Activated naive CD8-positive, alpha-beta T cell treated with anti-CD3 and anti-CD28 coated beads, Interleukin-2, amount 50 U/mL, for 24 hours (primary cell): Measurements from ENCODE around the gene IL6R.
A peak's percentile ranks its signal among the peaks of the same experiment; 100 is the strongest.

Experiments
- ATAC-seq: fragments of 150-1000 bp; cut with Tn5 transposase; one replicate; pipeline ENCODE4 v1.10.0; 2021
- DNase-seq: peaks from one replicate; pipeline ENCODE4 v3.0.0; 2021
- H3K27ac Mint-ChIP-seq: one replicate; pipeline ENCODE4 v1.8.0; 2021; ENCODE audit warnings: mild to moderate bottlenecking, mixed read lengths
- H3K27me3 Mint-ChIP-seq: one replicate; pipeline ENCODE4 v1.8.0; 2021; ENCODE audit warnings: mixed read lengths
- H3K36me3 Mint-ChIP-seq: one replicate; pipeline ENCODE4 v1.8.0; 2021; ENCODE audit warnings: low read depth, mixed read lengths
- H3K4me1 Mint-ChIP-seq: one replicate; pipeline ENCODE4 v1.8.0; 2021; ENCODE audit warnings: mixed read lengths
- H3K4me3 Mint-ChIP-seq: one replicate; pipeline ENCODE4 v1.8.0; 2021; ENCODE audit warnings: mild to moderate bottlenecking, moderate library complexity, mixed read lengths
- H3K9me3 Mint-ChIP-seq: one replicate; pipeline ENCODE4 v1.8.0; 2021; ENCODE audit warnings: mixed read lengths

The IL6R gene

DNA sequence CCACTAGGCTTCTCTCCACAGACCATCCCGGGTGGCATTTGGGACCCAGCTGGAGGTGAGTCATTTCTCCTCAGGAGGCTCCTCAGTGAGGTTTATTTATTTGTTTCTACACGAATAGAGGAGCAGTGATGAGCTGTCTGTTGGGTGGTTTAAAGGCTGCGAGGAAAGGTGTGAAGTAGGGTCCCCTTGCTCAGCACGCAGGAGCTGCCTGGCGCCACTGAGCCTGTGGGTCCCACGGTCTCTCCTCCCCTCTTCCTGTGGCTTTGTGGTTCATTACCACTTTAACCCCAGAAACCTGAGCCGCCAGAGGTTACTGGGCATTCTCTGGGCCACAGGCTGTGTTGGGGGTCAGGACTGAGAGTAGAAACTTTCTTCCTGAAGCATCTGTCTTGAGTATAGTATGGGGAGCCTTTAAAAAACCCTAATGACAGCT, 39.9 kb downstream of the IL6R start:
- peaks cover 10% of the 10 kb centered on the region for H3K27me3 Mint-ChIP-seq
- no peaks in the 10 kb centered on the region for H3K9me3 Mint-ChIP-seq
- H3K4me3 Mint-ChIP-seq, result no peak overlapping the region
- peaks cover 7% of the 10 kb centered on the region for H3K36me3 Mint-ChIP-seq
- peak; percentile 87 for ATAC-seq
- peak; percentile 55 for DNase-seq
- peaks cover 50% of the 10 kb centered on the region for H3K4me1 Mint-ChIP-seq
- H3K27ac Mint-ChIP-seq, result peak overlapping the region; percentile 75

DNA sequence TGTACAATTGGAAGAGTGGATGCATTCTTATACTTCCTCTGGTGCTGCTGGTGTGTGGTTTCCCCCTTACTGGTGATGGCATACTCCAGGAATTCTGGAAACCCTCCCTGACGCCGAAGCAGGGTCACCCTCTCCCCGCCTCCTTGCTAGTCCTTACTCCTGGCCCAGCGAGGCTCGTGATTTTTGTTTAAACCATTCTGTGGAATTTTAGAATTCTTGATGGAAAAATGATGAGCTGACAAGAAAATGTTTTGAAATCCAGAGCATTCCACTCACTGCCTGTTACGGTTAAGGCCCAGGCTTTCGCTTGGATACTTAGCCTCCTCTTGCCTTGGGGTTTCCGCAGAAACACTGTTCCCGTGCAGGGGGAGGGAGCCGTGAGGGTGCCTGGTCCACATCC, 41.1 kb downstream of the IL6R start:
- ATAC-seq, result no peak
- H3K27ac Mint-ChIP-seq, result no peak overlapping the region
- H3K36me3 Mint-ChIP-seq, result peaks cover 6% of the 10 kb centered on the region

DNA sequence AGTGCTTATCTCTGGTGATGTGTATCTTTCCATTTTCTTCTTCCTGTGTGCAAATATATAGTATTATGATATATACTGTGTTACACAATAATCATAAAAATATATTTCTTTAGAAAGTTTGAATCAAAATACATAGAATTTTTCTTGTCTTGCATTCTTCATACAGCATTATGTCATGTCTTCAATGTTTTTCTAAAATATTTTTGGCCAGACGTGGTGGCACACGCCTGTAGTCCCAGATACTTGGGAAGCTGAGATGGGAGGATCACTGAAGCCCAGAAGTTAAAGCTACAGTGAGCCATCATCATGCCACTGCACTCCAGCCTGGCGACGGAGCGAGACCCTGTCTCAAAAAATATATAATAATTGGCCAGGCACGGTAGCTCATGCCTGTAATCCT, 41.6 kb downstream of the IL6R start:
- DNase-seq, result no peak
- H3K4me3 Mint-ChIP-seq, result no peak overlapping the region
- no peaks in the 10 kb centered on the region for H3K9me3 Mint-ChIP-seq
- H3K4me1 Mint-ChIP-seq, result peaks cover 33% of the 10 kb centered on the region
- H3K36me3 Mint-ChIP-seq, result peaks cover 7% of the 10 kb centered on the region
- peaks cover 14% of the 10 kb centered on the region for H3K27me3 Mint-ChIP-seq
- no peak for ATAC-seq
- no peak overlapping the region for H3K27ac Mint-ChIP-seq

More for the DNA sequence above, 41.1 kb downstream of the IL6R start:
- peaks cover 38% of the 10 kb centered on the region for H3K4me1 Mint-ChIP-seq
- H3K27me3 Mint-ChIP-seq, result peaks cover 12% of the 10 kb centered on the region
- H3K4me3 Mint-ChIP-seq, result no peak overlapping the region
- no peak for DNase-seq
- H3K9me3 Mint-ChIP-seq, result no peaks in the 10 kb centered on the region

DNA sequence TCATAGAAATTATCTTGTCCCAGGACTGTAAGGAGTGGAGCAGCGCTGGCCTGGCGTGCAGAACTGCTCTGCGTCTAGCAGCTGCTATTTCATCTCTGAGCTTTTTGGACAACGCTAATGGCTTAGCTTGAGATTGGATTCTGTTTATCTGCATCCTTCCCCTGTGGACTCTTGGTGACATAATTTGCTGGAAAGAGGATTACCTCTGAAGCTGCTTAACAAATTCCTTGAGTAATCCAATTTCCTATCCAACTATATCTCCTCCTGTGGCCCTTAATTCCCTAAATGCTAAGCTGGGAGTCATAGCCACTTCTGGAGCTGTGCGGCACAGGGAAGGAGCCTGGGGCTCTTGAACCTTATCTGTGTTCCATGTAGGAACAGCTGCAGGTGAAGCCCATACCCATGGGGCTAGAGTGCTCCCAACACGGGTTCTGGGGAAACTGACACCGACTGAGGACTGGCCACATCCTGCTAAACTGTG, 43.2 kb downstream of the IL6R start:
- ATAC-seq, result no peak
- H3K27ac Mint-ChIP-seq, result no peak overlapping the region
- no peak for DNase-seq
- peaks cover 18% of the 10 kb centered on the region for H3K27me3 Mint-ChIP-seq
- no peak overlapping the region for H3K4me3 Mint-ChIP-seq
- H3K36me3 Mint-ChIP-seq, result peaks cover 13% of the 10 kb centered on the region
- peaks cover 25% of the 10 kb centered on the region for H3K4me1 Mint-ChIP-seq
- H3K9me3 Mint-ChIP-seq, result no peaks in the 10 kb centered on the region

DNA sequence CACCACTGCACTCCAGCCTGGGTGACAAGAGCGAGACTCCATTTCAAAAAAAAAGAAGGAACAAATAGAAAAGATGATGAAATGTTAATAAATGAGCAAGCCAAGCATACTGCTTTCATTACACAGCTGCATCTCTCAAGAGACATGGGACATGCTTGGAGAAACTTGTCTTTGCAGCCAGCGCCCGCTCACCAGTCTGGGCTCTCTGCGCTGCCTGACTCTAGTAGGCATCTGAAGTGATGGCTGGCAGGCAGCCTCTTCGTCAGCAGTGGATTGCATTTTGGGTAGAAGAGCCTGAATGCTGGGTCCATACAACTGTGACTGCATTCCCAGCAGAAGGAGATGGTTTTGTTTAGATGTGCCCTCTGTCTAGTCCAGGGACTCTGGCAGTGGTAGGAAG, 48.0 kb downstream of the IL6R start:
- Mint-ChIP-seq H3K27me3 (peaks cover 17% of the 10 kb centered on the region), H3K36me3 (peaks cover 24% of the 10 kb centered on the region), H3K4me1 (peaks cover 18% of the 10 kb centered on the region), H3K9me3 (no peaks in the 10 kb centered on the region), H3K4me3 (no peak overlapping the region), H3K27ac (no peak overlapping the region)
- ATAC-seq (no peak), DNase-seq (no peak)

DNA sequence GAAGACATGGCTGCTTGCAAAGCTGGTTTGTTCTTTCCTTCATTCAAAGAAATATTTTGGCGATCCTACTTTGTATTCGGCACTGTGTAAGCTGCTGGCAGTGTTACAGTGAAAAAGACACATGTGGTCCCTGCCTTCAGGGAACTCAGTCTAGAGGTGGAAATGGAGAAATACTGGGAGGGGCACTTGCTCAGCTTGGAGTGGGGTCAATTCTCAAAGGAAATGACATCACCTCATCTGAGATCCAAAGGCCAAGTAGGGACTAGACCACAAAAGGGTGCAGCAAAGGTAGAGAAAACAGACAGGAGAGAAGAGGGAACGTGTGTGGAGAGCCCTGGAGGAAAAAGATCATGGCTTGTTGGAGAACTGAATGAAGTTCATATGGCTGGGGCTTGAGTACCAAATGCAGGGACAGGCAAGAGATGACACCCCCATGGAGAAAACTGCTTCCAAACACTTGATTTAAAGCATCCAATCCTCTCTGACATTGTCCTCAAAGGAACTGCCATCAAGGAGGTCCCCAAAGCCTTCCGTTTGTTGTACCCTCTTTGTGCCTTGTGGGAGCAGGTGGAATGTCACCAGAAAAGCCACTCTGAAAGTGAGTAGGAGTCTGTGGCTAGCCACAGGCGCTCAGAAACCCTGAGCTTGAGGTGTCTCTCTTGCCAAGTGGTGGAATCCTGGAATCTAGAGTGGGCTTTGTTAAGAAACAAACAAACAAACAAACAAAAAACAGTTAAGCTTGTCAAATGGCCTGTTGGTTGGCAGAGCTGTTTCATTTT, 48.6 kb downstream of the IL6R start:
- peaks cover 18% of the 10 kb centered on the region for H3K4me1 Mint-ChIP-seq
- H3K4me3 Mint-ChIP-seq, result no peak overlapping the region
- DNase-seq (peak; percentile 34), ATAC-seq (peak; percentile 68)
- no peaks in the 10 kb centered on the region for H3K9me3 Mint-ChIP-seq
- peaks cover 24% of the 10 kb centered on the region for H3K36me3 Mint-ChIP-seq
- H3K27ac Mint-ChIP-seq, result peak overlapping the region; percentile 28
- H3K27me3 Mint-ChIP-seq, result peaks cover 17% of the 10 kb centered on the region

DNA sequence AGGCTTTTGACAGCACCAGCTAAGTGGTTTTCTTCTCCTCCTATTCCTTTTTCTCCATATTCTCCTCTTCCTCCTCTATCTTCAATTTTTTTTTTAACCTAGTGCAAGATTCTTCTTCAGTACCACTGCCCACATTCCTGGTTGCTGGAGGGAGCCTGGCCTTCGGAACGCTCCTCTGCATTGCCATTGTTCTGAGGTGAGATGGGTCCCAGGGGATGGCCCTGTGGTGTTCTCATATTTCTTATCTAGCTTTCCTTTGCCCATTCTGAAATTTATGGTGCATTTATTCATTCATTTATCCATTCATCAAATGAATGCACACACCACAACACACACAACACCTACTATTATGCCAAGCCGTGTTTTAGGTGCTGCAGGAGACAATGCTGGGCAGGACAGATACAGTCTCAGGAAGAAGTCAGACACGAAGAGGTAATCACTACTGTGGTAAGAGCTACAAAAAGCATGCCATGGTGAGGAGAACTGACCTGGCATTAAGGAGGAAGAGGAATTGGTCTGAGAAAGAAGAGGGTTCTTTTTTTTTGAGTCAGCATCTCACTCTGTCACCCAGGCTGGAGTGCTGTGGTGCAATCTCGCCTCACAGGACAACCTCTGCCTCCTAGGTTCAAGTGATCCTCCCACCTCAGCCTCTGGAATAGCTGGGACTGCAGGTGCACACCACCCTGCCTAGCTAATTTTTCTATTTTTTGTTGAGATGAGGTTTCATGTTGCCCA, 49.4 kb downstream of the IL6R start:
- H3K27me3 Mint-ChIP-seq, result peaks cover 16% of the 10 kb centered on the region
- no peaks in the 10 kb centered on the region for H3K9me3 Mint-ChIP-seq
- no peak overlapping the region for H3K27ac Mint-ChIP-seq
- H3K4me1 Mint-ChIP-seq, result peaks cover 18% of the 10 kb centered on the region
- ATAC-seq (no peak), DNase-seq (no peak)
- H3K36me3 Mint-ChIP-seq, result peaks cover 24% of the 10 kb centered on the region
- H3K4me3 Mint-ChIP-seq, result no peak overlapping the region

DNA sequence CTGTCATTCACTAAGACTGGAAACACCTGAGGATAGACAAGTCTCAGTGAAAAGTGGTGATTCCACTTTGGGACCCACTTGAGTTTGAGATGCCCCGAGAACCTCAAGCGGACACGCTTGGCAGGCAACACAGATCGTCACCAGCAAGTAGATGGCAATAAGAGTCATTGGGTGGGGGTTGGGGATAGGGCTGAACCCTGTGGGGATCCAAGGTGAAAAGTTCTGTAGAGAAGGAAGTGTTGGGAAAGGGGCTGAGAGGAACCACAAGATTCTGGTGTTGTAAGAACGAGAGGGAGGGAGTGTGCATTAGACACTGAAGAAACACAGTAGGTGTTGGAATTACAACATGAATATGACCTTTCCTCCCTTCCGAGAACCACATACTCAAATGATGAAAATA, 51.5 kb downstream of the IL6R start:
- H3K27ac Mint-ChIP-seq, result no peak overlapping the region

DNA sequence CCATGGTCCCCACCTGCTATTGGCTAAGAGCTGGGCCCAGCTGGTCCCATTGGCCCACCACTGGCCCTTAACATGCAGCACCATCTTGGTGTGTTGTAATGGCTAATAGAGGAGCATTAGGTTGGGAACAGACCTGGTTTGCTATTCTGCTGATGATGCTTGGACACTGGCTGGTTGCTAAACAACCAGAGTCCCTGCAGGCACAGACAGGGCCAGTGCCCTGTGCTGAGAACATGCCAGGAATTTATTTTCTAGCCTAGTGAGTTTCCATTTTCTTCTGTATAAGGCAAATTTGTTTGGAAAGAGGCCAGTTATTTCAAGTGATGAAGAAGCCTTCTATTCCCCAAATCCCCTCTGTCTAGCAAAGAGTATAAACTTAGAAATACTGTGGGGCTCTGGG, 53.9 kb downstream of the IL6R start:
- Mint-ChIP-seq H3K27me3 (peaks cover 4% of the 10 kb centered on the region), H3K4me3 (no peak overlapping the region), H3K27ac (no peak overlapping the region), H3K36me3 (peaks cover 10% of the 10 kb centered on the region), H3K9me3 (no peaks in the 10 kb centered on the region), H3K4me1 (peaks cover 30% of the 10 kb centered on the region)
- no peak for DNase-seq
- ATAC-seq, result no peak

More for the DNA sequence above, 51.5 kb downstream of the IL6R start:
- no peak overlapping the region for H3K4me3 Mint-ChIP-seq
- no peaks in the 10 kb centered on the region for H3K9me3 Mint-ChIP-seq
- ATAC-seq (no peak), DNase-seq (no peak)
- H3K36me3 Mint-ChIP-seq, result peaks cover 20% of the 10 kb centered on the region
- peaks cover 24% of the 10 kb centered on the region for H3K4me1 Mint-ChIP-seq
- peaks cover 12% of the 10 kb centered on the region for H3K27me3 Mint-ChIP-seq

DNA sequence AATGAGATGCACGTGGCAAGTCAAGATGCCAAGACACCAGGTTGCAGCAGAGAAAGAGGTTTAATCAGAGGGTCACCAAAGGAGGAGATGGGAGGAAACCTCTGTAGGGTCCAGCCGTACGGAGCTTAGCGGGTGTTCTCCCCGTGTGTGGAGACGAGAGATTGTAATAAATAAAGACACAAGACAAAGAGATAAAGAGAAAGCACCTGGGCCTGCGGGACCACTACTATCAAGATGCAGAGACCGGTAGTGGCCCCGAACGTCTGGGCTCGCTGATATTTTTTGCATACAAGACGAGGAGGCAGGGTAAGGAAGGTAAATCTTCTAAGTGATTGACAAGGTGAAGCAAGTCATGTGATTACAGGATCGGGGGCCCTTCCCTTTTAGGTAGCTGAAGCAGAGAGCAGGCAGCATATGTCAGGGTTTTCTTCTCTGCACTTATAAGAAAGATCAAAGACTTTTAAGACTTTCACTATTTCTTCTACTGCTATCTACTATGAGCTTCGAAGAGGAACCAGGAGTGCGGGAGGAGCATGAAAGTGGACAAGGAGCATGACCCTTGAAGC, 55.6 kb downstream of the IL6R start:
- no peaks in the 10 kb centered on the region for H3K9me3 Mint-ChIP-seq
- H3K27me3 Mint-ChIP-seq, result peaks cover 4% of the 10 kb centered on the region
- no peak for ATAC-seq
- H3K36me3 Mint-ChIP-seq, result peaks cover 8% of the 10 kb centered on the region
- H3K27ac Mint-ChIP-seq, result no peak overlapping the region
- peaks cover 39% of the 10 kb centered on the region for H3K4me1 Mint-ChIP-seq
- no peak overlapping the region for H3K4me3 Mint-ChIP-seq
- no peak for DNase-seq

DNA sequence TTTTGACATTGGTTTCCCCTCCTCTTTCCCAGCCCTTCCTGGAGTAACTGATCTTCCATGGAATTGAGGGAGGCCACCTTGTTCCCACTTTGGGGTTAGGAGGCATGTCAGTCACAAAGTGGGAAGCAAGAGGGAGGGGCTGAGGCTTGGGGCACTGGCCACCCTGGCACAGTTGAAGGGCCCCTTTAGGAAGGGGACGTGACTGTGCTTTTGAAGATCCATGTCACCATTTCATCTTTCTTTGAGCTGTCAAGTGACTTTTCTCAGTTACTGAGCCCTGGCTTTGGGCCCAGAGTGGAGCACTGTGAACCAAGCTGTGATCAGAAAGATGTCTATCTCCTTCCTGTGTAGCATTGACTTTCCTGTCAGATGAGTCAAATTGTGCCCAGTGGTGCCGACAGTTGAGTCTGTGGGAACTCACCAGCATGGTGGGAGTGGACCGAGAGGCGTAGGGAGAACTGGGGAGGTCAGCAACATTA, 58.4 kb downstream of the IL6R start:
- peak overlapping the region; percentile 43 for H3K27ac Mint-ChIP-seq
- H3K36me3 Mint-ChIP-seq, result no peaks in the 10 kb centered on the region
- ATAC-seq (peak; percentile 90), DNase-seq (peak; percentile 44)
- H3K27me3 Mint-ChIP-seq, result no peaks in the 10 kb centered on the region
- no peaks in the 10 kb centered on the region for H3K9me3 Mint-ChIP-seq
- H3K4me1 Mint-ChIP-seq, result peaks cover 62% of the 10 kb centered on the region
- peak overlapping the region; percentile 3 for H3K4me3 Mint-ChIP-seq

DNA sequence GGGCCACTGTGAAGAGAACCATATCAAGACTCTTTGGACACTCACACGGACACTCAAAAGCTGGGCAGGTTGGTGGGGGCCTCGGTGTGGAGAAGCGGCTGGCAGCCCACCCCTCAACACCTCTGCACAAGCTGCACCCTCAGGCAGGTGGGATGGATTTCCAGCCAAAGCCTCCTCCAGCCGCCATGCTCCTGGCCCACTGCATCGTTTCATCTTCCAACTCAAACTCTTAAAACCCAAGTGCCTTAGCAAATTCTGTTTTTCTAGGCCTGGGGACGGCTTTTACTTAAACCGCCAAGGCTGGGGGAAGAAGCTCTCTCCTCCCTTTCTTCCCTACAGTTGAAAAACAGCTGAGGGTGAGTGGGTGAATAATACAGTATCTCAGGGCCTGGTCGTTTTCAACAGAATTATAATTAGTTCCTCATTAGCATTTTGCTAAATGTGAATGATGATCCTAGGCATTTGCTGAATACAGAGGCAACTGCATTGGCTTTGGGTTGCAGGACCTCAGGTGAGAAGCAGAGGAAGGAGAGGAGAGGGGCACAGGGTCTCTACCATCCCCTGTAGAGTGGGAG, 60.6 kb downstream of the IL6R start:
- H3K4me3 Mint-ChIP-seq, result no peak overlapping the region
- ATAC-seq, result no peak
- H3K9me3 Mint-ChIP-seq, result no peaks in the 10 kb centered on the region
- H3K4me1 Mint-ChIP-seq, result peaks cover 59% of the 10 kb centered on the region
- no peaks in the 10 kb centered on the region for H3K27me3 Mint-ChIP-seq
- H3K36me3 Mint-ChIP-seq, result no peaks in the 10 kb centered on the region
- no peak overlapping the region for H3K27ac Mint-ChIP-seq
- no peak for DNase-seq

DNA sequence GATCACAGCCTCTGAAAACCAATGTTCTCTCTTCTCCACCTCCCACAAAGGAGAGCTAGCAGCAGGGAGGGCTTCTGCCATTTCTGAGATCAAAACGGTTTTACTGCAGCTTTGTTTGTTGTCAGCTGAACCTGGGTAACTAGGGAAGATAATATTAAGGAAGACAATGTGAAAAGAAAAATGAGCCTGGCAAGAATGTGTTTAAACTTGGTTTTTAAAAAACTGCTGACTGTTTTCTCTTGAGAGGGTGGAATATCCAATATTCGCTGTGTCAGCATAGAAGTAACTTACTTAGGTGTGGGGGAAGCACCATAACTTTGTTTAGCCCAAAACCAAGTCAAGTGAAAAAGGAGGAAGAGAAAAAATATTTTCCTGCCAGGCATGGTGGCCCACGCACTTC, 61.1 kb downstream of the IL6R start:
- Mint-ChIP-seq H3K4me3 (no peak overlapping the region), H3K4me1 (peaks cover 57% of the 10 kb centered on the region), H3K36me3 (no peaks in the 10 kb centered on the region), H3K27me3 (no peaks in the 10 kb centered on the region), H3K9me3 (no peaks in the 10 kb centered on the region), H3K27ac (no peak overlapping the region)
- ATAC-seq (no peak), DNase-seq (no peak)

DNA sequence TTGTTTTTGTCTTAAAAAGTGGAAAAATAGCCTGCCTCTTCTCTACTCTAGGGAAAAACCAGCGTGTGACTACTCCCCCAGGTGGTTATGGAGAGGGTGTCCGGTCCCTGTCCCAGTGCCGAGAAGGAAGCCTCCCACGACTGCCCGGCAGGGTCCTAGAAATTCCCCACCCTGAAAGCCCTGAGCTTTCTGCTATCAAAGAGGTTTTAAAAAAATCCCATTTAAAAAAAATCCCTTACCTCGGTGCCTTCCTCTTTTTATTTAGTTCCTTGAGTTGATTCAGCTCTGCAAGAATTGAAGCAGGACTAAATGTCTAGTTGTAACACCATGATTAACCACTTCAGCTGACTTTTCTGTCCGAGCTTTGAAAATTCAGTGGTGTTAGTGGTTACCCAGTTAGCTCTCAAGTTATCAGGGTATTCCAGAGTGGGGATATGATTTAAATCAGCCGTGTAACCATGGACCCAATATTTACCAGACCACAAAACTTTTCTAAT, 61.8 kb downstream of the IL6R start:
- H3K27me3 Mint-ChIP-seq, result no peaks in the 10 kb centered on the region
- peak overlapping the region; percentile 39 for H3K27ac Mint-ChIP-seq
- DNase-seq, result no peak
- peaks cover 55% of the 10 kb centered on the region for H3K4me1 Mint-ChIP-seq
- no peaks in the 10 kb centered on the region for H3K9me3 Mint-ChIP-seq
- H3K4me3 Mint-ChIP-seq, result no peak overlapping the region
- no peaks in the 10 kb centered on the region for H3K36me3 Mint-ChIP-seq
- no peak for ATAC-seq
